ENCODE data around the gene MSANTD2.
A peak's percentile ranks its signal among the peaks of the same experiment; 100 is the strongest.

Gene MSANTD2

DNA sequence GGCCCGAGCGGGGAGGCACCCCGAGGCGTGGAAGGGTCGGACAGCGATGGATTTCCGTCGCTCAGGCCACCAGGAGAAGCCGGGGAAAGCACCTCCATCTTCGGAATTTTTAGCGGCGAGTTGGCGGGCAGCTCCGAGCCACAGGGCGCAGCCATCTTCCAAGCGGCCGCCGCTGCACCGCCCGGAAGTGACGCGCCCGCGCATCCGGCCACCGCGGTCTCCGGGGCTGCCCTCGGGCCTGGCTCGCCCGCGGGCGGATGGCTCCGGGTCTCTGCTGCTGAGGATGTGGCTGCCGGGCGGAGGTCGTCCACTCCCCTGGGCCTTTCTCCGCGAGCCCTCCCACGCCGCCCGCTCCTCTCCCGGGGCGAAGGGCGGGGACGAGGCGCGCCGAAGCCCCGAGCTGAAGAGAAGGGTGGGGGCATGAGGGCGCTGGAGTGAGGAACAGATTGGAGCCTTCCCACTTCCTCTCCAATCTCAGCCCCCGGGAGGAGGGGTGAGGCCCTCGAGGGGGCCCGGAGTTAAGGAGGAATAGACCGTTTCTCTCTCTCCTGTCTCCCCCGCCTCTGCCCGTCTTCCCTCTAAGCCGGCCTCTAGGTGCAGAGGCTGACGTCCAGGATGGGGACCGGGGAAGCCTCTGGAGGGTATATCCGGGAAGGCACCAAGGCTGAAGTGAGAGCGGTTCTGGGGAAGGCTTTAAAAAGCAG, at the start of gene MSANTD2:
MSANTD2 (minus strand) TSS at position 181 of the 704 bp plus-strand sequence; CDS start at position 155, 26 bp downstream.
- peak; percentile 82 to 85 for DNase-seq

DNA sequence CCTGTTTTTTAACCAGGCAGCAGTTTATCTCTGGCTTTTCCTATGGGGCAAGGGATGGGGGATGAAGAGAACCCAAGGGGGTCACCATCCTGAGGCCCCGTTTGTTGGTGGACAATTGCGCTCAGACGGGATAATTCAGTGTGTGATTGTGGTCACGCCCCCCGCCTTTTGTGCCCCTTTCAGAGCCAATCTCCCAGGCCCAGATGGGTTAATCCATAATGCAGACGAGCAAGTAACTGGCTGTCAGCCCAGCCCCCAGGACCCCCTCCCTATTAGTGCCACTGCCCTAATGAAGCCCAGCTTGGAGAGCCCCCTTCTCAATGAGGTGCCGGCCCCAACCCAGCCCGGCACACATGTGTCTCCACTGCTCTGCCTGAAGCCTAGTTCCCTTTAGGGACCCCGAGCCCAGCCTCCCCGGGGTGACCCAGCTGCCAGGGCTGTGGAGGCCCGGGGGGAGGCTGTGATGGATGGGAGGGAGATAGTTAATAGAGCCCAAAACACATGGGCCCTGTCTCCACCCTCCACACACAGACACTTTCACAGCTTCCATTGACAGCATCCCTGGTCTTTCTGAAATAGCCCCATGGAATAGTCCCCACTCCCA, 46.0 kb upstream of the MSANTD2 start:
- DNase-seq, result no peak

DNA sequence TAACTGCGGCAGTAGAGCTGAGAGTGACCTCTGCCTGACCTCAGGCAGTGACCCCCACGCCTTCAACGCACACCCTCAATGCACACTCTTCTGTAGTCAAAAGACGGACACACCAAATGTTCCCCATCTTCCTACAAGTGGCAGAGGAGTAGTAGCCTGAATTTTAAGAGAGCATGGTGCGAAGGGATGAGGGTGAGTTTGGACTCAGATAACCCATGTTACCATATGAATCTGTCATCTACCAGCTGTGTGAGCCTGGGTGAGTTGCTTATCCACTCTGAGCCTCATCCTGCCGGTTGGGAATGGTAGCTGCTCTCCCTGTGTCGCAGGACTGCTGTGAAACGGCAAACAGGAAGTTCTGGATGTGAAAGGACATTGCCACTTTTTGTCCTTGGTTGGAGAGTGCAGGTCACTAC, 44.5 kb upstream of the MSANTD2 start:
- DNase-seq, result no peak

DNA sequence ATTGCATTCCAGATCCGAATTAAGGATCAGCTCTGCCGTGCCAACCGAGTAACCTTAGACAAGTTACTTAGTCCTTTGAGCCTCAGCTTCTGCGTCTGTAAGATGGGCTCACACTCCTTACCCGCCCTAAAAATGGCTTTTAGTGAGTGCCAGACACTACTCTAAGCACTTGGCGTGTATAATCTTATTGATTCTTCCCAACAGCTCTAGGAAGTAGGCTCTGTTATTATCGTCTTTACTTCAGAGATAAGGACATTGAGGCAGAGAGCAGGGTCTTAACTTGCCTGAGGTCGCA, 43.4 kb upstream of the MSANTD2 start:
- no peak for DNase-seq

DNA sequence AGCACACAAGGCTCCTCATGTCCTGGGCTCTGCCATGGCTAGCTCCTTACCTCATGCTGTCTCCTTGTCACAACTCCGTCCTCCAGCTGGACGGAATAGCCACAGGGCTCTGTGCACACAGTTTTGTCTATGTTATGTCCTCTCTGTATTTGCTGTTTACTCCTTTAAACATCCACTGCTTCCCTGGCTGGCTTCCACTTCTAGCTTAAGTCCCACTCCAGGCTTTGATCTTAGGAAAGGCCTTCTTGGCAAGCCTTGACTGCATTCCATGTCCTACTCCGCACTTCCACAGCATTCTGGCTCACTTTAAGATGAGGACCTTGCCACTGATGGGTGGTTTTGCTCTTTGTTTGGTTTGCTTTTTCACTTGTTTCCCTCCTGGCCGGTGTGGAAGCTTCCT, 42.1 kb upstream of the MSANTD2 start:
- DNase-seq, result no peak

DNA sequence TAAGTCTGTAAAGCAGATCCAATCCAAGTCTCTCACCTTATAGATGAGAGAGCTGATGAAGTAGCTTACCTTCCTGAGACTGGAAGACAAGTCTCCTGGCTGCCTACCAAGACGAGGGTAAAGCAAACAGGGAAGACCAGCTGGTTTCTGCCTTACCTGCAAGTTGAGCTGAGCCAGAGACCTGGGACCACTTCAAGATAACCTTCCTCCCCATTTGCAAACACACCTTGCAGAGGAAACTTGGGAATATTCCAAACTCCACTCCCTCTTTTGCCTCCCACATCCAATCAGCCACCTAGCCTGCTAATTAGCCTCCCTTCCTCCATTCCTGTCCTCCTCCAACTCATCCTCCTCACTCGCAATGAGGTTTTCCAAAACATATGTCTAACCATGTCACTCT, 41.6 kb upstream of the MSANTD2 start:
- DNase-seq, result no peak

DNA sequence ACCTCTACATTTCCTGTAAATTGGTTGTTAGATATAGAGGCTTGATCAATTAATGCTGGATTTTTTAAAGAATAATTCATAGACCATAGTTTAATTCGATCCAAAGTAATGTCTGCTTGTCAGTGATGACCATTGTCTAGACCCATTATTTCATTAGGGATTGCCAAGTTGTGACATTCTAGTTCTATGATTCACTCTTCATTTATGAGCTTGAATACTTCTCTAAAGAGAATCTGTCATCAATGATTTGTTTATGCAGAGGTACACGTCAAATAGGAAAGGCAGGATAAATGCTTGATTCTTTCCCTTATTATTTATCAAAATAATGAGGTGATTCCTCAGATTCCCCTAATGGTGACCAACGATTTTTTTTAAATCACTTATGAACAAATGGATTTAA, 41.0 kb upstream of the MSANTD2 start:
- DNase-seq, result no peak

DNA sequence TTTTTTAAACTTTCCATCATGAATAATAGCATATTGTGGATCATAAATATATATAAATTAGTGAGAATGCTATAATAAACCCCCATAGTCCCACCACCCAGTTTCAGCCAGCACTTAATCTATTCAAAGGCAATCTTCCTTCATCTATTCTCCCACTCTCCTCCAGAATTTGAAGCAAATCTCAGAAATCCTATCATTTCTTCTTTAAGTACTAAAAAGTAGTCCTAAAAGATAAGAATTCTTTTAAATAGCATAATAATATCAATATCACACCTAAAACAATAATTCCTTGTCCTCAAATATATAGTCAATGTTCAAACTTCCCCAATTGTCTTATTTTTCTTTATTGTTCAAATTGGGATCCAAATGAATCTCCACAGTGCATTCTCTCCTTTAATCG, 40.5 kb upstream of the MSANTD2 start:
- no peak for DNase-seq

DNA sequence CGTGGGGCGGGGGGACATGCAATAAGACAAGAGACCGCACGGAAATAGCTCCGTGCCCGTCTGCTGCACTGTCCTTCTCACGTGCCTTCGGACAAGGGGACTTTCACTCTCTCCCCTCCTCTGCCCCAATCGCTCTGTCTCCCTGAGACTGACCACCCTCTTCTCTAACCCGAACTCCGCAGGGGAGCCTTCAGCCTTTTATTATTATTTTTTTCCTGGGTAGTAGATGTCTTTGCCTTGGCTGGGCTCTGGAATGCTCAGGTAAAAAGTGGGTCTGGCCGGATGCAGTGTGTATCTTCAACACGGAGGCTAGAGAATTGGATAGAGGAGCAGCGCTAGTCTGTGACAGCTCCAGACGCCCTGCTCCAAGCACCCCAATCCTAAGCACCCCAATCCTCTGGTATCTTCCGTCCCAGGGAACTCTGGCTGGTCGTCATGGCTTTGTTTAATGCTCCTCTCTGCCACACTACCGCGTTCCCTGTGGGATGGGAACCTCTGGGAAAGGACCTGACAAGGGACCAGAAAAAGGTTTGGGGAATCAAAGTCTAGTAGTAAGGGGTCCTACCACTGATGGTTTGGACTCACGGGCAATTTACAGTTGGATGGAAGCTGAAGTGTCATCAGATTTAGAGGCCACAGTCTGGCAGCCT, 39.9 kb upstream of the MSANTD2 start:
- DNase-seq, result no peak

DNA sequence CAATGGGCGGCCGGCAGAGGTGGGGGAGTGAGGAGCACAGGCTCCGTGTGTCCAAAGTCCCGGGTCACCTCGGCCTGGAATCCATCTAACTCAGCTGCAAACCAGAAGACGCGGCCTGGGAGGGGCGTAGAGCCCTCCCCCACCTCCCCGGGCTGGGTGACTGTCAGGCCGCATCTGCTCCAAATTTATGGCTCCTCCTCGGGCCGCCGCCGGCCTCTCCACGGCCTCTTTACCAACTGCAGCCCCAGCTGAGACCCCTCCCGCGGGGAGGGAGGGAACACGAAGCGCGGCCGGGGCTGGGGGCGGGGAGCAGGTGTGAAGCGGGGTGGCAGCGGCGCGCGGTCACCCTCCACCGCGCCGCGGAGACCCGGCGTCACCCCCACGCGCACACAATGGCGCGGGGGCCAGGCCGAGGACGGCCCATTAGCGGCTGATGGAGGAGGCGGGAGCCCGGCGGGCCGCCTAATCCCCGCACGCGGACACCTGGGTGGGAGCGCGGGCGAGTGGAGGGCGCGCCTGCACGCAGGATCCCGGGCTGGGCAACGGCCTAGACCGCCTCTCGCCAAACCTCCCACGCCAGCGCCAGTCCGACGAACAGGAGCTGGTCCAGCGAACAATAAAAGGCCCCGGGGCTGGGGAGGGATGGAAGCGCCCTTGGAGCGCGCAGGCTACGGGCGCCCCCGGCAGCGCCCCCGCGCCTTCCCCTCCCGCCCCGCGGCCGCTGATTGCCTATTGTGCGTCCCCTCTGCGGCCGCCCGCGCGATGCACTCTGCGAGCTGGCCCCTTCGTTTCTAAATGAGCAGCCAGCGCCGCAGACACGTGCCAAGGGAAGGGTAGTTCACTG, 39.1 kb upstream of the MSANTD2 start:
- DNase-seq, result no peak

DNA sequence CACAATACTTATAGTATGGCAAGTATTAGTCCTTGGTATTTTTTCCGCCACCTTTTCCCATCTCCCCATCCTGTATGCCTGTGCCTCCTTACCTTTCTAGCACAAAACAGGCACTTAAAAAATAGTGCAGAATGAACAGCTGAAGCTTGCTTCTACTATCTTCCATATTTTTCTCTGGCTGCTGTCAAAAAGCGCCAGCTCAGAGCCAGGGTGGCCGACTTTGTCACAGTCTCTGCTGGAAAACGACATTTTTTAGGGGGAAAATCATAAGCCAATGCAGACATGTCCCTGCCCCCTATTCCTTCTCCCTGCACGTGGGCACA, 38.6 kb upstream of the MSANTD2 start:
- no peak for DNase-seq

DNA sequence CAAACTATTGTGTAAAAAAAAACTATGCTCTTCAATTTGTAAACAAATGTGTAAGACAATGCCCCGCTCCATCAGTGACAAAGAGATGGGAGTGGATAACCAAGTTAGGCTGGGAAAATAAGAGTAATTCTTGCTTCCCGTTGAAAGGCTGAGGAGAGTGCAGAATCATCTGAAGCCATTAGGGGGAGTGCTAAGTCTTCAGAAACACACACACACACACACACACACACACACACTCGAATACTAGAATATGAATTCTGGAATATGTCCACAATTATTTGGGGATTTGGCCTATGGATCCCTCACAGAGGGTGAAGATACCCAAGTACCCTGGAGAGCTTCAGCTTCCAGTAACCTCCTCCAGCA, 37.3 kb upstream of the MSANTD2 start:
- DNase-seq, result peak in 1 of 2 donors; percentile 55

DNA sequence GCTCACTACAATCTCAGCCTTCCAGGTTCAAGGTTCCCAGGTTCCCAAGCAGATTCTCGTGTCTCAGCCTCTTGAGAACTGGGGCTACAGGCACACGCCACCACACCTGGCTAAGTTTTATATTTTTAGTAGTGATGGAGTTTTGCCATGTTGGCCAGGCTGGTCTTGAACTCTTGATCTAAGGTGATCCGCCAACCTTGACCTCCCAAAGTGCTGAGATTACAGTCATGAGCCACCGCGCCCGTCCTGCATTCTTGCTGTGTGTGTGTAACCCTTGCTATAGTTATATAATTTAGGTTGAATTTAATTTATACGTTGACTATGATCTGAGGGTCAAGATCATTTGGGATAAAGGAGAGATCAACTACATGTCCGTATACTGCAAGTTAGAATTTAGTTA, 35.7 kb upstream of the MSANTD2 start:
- DNase-seq, result no peak

DNA sequence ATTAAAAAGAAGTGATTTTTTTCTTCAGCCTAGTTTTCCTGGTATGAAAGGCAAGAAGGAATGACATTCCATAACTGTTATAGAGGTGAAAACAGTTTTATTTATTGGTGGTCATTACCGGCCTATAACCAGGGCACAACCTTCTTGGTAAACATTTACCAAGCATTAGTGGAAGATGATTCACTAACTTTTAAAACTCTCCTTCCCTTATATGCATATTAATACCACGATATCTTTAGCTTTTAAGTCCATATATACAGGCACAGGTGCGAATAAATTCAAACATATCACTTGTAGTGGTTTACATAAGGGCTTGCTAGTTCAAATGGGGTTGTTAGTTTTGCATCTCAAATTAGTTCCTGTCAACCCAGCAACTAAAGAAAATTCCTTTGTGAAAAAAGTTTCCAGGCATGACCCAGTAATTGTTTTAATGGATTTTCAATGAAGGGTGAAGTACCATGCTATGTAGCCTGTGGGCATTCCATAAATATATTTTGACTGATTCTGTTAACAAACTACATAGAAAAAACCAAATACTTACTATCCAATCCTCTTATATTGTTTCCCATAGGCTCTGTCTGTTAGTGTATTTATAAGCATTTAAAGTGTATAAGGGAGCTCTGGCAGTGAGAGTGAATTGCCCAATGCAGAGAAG, 34.4 kb upstream of the MSANTD2 start:
- DNase-seq, result no peak

DNA sequence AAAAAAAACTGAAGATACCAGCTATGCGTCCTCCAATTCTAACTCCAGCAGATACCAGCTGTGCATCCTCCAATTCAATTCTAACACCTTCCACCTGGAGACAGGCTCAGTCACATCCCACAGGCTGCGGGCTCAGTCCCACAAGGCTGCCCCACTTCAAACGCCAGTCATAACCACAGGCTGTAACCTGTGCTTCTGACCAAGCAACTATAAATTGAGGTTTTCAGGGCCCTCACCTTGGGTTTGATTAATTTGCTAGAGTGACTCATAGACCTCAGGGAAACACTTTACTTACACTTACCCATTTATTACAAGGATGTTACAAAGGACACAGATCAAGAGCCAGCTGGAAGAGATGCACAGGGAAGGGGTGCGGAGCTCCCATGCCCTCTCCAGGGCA, 32.4 kb upstream of the MSANTD2 start:
- DNase-seq, result no peak

DNA sequence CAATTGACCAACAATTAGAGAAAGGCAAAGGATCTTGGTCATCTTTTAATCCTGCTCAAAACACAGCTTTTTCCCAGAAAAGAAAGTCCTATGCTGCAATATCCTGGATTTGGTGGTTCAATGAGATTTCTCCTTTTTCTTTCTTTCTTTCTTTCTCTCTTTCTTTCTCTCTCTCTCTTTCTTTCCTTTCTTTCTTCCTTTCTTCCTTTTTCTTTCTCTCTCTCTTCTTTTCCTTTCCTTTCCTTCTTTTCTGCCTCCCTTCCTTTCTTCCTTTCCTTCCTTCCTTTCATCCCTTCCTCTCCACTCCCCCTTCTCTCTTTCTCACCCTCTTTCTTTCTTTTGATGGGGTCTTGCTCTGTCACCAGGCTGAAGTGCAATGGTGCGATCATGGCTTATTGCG, 31.7 kb upstream of the MSANTD2 start:
- no peak for DNase-seq

DNA sequence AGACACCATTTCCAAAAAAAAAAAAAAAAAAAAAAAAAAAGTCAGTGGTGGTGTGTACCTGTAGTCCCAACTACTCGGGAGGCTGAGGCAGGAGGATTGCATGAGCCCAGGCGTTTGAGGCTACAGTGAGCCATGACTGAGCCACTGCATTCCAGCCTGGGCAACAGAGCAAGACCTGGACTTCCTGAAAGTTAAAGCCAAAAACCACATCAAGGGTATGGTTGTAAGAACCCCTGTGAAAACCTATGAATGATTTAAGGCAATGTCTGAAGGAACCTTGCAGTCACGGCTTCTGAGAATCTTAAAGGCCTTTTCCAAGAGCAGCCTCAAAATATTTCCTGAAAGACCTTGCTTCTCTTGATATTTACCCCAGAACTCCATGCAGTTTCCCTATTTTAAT, 30.5 kb upstream of the MSANTD2 start:
- DNase-seq, result no peak

DNA sequence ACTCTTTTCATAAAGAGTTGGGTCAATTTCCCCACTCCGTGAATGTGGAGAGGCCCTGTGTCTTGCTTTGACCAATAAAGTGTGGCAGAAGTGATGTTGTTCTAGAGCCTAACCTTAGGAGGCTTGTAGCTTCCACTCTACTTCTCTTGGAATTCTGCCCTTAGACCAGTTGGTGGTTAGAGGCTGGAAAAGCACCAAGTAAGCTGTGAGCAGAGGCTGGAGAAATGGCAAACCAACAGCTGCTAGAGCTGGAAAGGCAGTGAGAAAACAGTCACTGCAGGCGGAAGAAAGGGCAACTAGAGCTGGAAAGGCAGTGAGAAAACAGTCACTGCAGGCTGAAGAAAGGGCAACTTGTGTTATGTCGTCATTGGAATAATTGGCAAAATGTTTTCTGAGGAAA, 29.8 kb upstream of the MSANTD2 start:
- DNase-seq, result no peak

DNA sequence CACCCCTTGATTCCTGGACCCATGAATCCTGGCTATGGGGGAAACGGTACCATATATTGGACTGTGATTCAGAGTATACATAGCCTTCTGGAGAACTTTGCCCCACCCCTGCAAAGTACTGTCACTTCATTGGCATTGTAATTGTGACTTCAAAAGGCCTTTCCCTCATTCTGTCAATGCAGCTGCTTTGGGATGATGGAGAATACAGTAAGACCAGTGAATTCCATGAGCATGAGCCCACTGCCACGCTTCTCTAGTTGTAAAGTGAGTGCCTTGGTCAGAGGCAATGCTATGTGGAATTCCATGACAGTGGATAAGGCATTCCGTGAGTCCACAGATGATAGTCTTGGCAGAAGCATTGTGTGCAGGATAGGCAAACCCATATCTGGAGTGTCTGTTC, 25.7 kb upstream of the MSANTD2 start:
- no peak for DNase-seq

DNA sequence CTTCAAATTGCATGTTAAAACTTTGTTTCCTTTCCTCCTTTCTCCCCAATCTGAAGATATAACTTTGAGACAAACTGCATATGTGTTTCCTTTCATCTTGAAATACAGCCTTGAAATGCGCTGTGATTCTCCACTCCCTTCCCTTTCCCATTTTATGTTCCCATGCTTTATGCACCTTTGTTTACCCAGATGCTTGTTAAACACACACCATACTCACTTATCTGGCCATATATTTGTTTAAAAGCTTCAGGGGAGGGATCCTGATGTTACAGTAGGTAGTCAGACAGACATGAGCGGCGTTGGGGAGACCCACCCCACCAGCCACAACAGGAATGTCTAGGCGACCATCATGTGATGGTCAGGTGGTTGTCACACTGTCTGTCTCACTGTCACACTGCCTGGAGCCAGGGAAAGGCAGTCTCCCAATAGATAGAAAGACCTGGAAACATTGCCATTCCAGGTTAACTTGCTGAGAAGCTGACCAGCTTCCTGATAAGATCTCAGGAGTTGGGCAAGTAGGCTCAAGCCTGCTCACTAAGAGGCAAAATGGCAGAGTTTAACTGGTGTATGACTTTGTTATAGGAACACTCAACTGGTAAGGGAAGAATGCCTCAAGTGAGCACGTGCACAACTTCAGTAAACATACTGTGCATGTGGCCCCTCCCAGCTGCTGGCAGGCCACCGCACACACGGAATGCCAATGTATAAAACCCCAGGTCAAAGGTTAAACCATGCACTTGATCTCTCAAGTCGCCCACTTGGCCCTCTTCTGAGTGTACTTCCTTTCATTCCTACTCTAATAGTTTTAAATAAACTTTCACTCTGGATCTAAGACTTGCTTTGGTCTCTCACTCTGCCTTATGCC, 23.5 kb upstream of the MSANTD2 start:
- DNase-seq, result no peak

DNA sequence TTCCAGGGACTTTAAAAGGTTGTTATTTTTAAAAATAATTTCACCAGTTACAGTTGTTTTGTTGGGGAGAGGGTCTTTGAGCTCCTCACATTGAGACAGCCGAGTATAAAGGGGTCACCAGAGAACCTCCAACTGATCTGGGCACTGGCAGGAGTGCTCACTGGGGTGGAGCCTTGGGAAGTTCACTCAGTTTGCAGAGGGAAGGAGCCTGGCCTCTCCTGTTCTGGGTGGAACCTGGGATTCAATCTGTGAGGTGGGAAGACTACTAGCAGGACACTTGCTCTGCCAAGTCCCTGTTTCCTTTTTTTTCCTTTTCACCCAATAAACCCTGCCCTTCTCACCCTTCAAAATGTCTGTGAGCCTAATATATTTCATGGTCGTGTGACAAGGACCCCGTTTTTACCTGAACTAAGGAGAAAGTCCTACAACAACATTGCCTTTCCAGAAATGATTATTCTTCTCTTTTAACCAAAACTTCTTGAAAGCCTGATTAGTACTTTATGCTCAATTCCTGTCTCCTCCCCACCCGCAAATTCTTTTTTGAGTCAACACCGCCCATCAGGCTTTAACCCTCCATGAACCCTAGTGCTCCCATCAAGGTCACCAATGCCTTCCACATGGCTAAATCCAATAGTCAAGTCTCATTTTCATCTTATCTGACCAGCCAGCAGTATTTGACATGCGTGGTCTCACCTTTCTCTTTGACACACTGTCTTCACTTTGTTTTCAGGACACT, 22.0 kb upstream of the MSANTD2 start:
- DNase-seq, result no peak

DNA sequence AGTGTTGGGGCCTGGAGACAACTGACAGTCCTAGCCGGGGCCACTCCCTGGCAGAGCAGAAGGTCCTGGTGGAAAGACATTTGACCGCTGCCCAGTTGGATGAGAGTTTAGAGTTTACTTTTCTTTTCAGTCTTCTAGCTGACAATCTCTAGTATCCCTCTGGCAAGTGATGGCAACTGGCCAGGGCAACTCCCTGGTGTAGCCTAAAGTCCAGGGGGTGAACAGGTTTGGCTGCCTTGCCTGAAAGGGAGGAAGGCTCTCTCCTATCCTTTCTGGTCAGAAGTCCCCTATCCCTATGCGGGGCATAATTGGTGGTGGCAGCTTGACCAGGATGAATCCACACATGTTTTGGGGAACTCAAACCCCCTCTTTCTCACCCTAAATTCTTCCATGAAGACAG, 16.8 kb upstream of the MSANTD2 start:
- DNase-seq, result no peak

All from hippocampal formation (tissue), 2 donors.